GM06990 (cell line): ENCODE results near the gene QKI.

Experiments
- DNase-seq: peaks from one replicate; pipeline ENCODE4 v3.0.0-alpha.2; 2011; ENCODE audit not compliant: insufficient read length; ENCODE audit errors: extremely low read depth
- H3K27me3 ChIP-seq: replicated peaks from 2 replicates; pipeline ENCODE4 v1.6.0; 2011; ENCODE audit warnings: low read length; ENCODE audit not compliant: control insufficient read depth, insufficient read depth
- H3K36me3 ChIP-seq: 2 replicates; pipeline ENCODE4 v1.5.1; 2011; ENCODE audit warnings: low read length; ENCODE audit not compliant: control insufficient read depth, insufficient read depth
- H3K4me3 ChIP-seq: replicated peaks from 2 replicates; pipeline ENCODE4 v1.5.1; 2011; ENCODE audit warnings: low read depth, mild to moderate bottlenecking, control low read depth, low read length
- CTCF ChIP-seq: IDR thresholded peaks from 2 replicates; pipeline ENCODE4 v1.5.1; 2011; ENCODE audit warnings: low read length, control low read depth, mild to moderate bottlenecking, inconsistent platforms; ENCODE audit not compliant: insufficient read depth, poor library complexity, severe bottlenecking

QKI gene

GRCh38 chr6:163406366-163406765 lies 8.2 kb upstream of the QKI start:
- Histone ChIP-seq H3K4me3 (peak overlapping the region; percentile 55), H3K36me3 (no peaks in the 10 kb centered on the region), H3K27me3 (no peaks in the 10 kb centered on the region)
- no peak for DNase-seq
- no peak for TF ChIP-seq CTCF

- H3K27me3 ChIP-seq = no peaks in the 10 kb centered on the region
- DNase-seq = no peak
- no peaks in the 10 kb centered on the region for H3K36me3 ChIP-seq
- no peak for TF ChIP-seq CTCF
- H3K4me3 ChIP-seq = no peak overlapping the region
Observed at GRCh38 chr6:163406830-163407229, 7.7 kb upstream of the QKI start.

- no peak for DNase-seq
- no peak for TF ChIP-seq CTCF
- H3K27me3 ChIP-seq = no peaks in the 10 kb centered on the region
- H3K4me3 ChIP-seq = no peak overlapping the region
- no peaks in the 10 kb centered on the region for H3K36me3 ChIP-seq
Observed at GRCh38 chr6:163408352-163408991, 6.0 kb upstream of the QKI start.

GRCh38 chr6:163409712-163410111 lies 4.8 kb upstream of the QKI start:
- Histone ChIP-seq H3K27me3 (no peaks in the 10 kb centered on the region), H3K36me3 (no peaks in the 10 kb centered on the region), H3K4me3 (no peak overlapping the region)
- no peak for DNase-seq
- TF ChIP-seq CTCF = no peak

- peak overlapping the region; percentile 1 for H3K4me3 ChIP-seq
- TF ChIP-seq CTCF = no peak
- H3K36me3 ChIP-seq = no peaks in the 10 kb centered on the region
- DNase-seq = no peak
- no peaks in the 10 kb centered on the region for H3K27me3 ChIP-seq
Observed at GRCh38 chr6:163412341-163412740, 2.2 kb upstream of the QKI start.
